ENCODE data around the gene YDJC.

DNA sequence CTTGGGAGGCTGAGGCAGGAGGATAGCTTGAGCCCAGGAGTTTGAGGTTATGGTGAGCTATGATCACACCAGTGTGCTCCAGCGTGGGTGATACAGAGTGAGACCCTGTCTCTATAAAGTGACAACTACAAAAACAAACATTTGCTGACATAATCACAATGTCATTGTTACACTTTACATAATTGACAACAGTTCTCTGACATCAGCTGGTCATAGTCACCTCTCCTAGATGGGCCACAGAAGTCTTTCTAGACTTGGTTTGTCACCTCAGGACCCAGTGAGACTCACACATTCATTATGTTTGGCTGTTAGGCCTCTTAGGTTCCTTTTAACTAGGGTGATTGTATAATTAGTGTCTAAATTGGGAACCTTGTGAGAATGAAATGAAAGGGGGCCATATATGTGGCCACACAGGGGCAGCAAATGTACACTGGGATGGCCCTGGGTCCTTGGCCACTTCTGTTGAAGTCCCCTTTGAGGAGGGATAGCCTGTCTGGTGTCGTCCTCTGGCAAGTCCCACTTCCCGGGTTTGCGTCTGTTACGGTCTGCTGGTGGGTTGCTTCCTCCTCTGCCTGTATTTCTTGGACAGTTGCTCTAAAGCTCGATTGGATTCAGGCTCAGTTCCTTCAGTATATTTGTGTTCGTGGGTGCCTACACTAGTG, 30.2 kb upstream of the YDJC start:
- TF ChIP-seq, protein P1, sequence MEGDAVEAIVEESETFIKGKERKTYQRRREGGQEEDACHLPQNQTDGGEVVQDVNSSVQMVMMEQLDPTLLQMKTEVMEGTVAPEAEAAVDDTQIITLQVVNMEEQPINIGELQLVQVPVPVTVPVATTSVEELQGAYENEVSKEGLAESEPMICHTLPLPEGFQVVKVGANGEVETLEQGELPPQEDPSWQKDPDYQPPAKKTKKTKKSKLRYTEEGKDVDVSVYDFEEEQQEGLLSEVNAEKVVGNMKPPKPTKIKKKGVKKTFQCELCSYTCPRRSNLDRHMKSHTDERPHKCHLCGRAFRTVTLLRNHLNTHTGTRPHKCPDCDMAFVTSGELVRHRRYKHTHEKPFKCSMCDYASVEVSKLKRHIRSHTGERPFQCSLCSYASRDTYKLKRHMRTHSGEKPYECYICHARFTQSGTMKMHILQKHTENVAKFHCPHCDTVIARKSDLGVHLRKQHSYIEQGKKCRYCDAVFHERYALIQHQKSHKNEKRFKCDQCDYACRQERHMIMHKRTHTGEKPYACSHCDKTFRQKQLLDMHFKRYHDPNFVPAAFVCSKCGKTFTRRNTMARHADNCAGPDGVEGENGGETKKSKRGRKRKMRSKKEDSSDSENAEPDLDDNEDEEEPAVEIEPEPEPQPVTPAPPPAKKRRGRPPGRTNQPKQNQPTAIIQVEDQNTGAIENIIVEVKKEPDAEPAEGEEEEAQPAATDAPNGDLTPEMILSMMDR (IDR thresholded peaks at IDR 0.05) = no peak
- no peak for TF ChIP-seq POLR2A (IDR thresholded peaks at IDR 0.05)
